HG03097 (cell line): ENCODE results near the gene LRRC47.

ENCODE experiments used
- ATAC-seq: cut with Tn5 transposase; IDR thresholded peaks from one replicate; pipeline ENCODE4 v1.9.1; 2021; ENCODE audit not compliant: unreplicated experiment, low FRiP score

The LRRC47 gene

GRCh38 chr1:3773572-3774275 lies 22.6 kb downstream of the LRRC47 start:
- ATAC-seq: no peak

- ATAC-seq: no peak
Observed at GRCh38 chr1:3772715-3773571, 23.4 kb downstream of the LRRC47 start, which contains the start of gene SMIM1. SMIM1 (plus strand) TSS chr1:3772749; CDS start chr1:3775374, 2,625 bp downstream.

- no peak for ATAC-seq
Observed at GRCh38 chr1:3772027-3772714, 24.1 kb downstream of the LRRC47 start.

- no peak for ATAC-seq
Observed at GRCh38 chr1:3771108-3772026, 24.9 kb downstream of the LRRC47 start.

GRCh38 chr1:3770047-3770765 lies 26.1 kb downstream of the LRRC47 start:
- no peak for ATAC-seq

GRCh38 chr1:3768811-3769390 lies 27.4 kb downstream of the LRRC47 start:
- ATAC-seq: no peak

GRCh38 chr1:3767328-3767925 lies 28.9 kb downstream of the LRRC47 start:
- ATAC-seq: no peak

GRCh38 chr1:3763351-3764125 lies 32.8 kb downstream of the LRRC47 start:
- no peak for ATAC-seq

GRCh38 chr1:3762873-3763228 lies 33.4 kb downstream of the LRRC47 start:
- no peak for ATAC-seq

- no peak for ATAC-seq
Observed at GRCh38 chr1:3762151-3762872, 34.0 kb downstream of the LRRC47 start.

- no peak for ATAC-seq
Observed at GRCh38 chr1:3761296-3762010, 34.8 kb downstream of the LRRC47 start.

GRCh38 chr1:3759796-3760195 lies 36.5 kb downstream of the LRRC47 start:
- no peak for ATAC-seq

- no peak for ATAC-seq
Observed at GRCh38 chr1:3759164-3759563, 37.1 kb downstream of the LRRC47 start.

- no peak for ATAC-seq
Observed at GRCh38 chr1:3756394-3756793, 39.9 kb downstream of the LRRC47 start.

GRCh38 chr1:3753656-3754454 lies 42.4 kb downstream of the LRRC47 start:
- ATAC-seq: no peak

GRCh38 chr1:3752400-3752945 lies 43.8 kb downstream of the LRRC47 start, which contains the start of gene CCDC27:
CCDC27 (plus strand) TSS chr1:3752450; CDS start chr1:3752482, 32 bp downstream.
- no peak for ATAC-seq
